ENCODE measurements around the gene SKAP1.
"Not testable (repeated sequence)": the region's sequence is repeated elsewhere in the genome, so short reads cannot be mapped to it uniquely, and the experiment has no call there.

The SKAP1 gene

DNA sequence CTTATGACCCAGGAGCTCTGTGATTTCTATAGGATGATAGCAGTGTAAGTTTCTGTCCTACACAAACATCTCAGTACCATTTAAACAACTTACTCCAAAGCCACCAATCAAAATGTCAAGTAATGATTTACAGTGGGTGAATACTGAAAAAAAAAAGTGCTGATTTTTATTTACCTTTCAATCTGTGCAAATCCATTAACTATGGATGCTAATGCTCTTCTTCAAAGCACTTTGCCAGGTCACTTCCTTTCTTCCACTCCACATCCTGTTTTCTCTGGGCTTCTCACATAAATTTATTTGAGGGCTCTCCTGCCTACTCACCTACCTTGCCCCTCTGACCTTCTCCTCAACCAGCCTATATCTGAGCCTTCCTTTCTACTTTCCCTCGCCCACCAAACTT lies 101.6 kb downstream of the SKAP1 start:
- no peak for DNase-seq (ENCODE audit: low read depth)

DNA sequence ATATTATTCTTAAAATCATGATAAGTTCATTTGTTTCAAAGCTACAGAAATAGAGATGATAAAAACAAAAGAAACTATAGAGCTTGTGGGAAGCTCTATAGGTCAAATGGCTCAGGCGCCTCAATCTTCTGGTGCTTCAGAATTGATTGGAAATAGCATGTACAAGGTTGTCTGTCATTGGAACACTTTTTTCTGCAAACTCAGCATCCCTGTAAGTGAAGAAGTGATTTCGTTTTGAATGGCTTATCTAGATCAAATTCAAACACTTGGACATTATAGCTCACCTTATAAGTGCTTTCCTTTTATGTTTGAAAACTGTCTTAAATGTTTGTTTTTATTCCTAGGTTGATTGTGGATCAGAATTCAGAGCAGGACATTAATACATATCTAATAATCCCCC lies 103.7 kb downstream of the SKAP1 start:
- DNase-seq (ENCODE audit: low read depth) = no peak

DNA sequence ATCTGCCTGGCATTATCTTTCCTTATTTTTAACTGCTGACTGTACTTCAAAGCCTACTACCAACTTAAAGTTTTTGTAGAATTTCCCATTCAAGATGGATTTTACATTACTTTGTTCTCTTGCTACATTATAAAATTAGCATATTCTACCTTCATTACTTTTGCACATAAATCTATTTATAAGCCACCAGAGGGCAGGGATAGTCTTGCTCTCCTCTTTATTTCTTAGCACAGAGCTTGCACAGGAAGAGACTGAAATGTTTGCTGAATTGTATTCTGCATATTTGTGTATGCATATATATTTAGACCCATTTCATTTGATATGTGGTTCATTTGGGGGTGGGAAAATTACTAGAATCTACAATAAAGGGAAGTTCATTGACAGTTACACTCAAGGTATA lies 108.0 kb downstream of the SKAP1 start:
- no peak for DNase-seq (ENCODE audit: low read depth)

DNA sequence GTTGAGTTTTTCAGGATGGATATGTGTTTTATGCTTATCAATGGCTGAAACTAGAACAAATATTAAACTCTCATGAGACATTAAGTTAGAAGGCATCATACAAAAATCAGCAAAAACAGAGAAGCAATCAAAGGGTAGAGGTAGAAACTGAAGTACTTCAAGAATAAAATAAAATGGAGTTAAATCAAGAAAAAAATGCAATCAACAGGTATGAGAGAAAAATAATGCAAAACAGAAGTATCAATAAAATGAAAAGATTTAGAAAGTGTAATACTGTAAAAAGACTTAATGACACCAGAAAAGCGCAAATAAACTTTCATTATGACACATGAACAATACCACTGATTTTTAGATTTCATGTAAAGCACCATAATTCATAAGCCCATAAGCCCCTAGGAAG lies 112.3 kb downstream of the SKAP1 start:
- no peak for DNase-seq (ENCODE audit: low read depth)

DNA sequence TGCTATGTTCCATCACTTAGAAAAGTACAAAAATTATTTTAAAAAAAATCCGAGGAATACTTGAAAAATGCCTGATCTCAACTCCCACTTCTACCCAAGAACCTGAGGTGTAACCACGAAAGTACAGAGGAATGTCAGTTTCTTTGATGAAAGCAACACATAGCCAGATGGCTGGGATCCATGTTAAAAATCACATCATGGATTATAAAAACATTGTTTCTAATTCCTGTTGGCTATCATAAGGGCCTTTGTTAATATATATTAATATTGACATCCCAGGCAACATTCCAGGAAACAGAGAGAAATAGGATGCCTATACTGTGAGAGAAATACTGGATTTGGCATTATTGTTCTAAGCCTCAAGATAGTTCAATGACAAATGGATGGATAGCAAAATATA lies 115.3 kb downstream of the SKAP1 start:
- no peak for DNase-seq (ENCODE audit: low read depth)

DNA sequence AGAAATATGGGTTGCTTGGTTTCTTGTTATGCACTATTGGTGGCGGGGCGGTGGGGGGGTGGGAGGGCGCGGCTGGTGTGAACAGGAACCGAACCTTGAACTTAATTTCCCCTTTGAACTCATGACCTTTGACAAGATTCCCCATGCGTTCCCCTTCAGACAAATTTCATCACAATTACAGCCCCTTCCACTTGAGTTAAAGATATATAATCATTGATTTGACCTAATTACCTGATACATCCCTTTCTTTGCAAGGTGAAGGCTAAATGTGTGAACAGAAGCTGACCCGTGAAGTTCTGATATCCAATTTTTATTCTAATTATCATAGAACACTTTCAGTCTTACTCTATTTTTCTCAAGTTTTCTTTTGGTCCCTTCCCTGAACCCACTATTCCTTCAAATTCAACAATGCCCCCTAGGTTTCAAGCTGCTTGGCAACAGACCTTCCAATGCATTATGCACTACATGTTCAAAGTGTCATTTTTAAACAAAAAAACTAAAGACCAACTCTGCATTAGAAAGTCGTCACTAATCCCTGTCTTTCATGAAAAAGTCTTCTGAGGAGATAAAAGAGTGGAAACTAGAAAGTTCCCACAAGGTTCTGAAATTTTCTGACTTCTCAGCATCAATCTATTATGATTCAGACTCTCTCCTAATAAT lies 116.8 kb downstream of the SKAP1 start:
- DNase-seq (ENCODE audit: low read depth) = no peak

DNA sequence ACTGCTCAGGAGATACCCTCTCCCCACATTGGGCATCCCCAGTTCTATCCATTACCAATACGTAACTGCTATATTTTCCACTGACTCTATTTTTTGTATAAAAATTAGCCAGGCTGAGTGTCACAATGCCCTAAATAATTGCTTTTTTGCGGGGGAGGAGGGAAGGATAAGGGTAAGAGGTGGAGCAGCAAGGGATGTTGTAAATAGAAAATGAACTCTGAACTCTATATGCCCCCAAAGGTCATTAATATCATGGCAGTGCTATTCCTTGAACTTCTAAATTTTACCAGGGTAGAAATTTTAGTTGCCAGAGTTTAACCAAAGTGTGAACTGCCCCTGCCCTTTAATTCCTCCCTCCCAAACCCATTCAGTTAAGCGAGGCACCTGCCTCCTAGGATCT lies 118.7 kb downstream of the SKAP1 start:
- no peak for DNase-seq (ENCODE audit: low read depth)

DNA sequence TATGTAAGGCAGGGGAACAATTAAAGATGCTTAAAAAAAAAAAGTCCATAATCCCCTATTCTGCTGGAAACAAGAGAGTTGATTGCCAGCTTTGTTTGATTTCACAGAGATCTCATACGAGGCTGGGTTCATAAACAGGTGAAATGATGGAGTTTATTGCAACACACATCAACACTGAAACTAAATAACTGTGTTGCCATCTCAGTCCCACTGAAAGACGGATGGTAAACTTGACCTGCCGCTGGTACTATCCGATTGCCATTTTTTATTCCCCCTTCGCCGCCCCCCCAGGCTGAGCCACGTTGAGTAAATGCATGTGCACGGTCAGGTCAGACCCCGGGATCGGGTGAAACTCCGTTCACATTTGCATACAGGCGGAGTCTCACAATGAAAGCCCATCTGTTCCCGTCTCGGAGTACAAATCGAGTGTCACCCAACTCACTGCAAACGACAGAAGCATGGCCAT lies 119.2 kb downstream of the SKAP1 start:
- no peak for DNase-seq (ENCODE audit: low read depth)

DNA sequence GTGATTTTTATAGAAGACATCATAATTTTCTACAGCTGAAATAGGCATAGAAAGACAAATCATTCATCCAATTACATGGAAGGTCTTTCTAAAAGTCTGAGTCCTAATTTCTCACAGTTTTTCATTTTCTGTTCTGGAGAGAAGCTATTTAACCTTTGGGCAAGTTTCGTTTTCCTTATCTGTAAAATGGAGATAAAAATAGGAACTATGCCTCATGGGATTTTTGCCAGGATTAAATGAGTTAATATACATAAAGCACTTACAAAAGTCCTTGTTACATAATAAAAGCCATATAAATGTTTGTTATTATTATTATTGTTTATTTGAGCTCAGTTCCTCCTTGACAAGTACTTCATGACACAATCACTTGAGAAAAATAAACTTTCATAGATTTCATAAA lies 121.4 kb downstream of the SKAP1 start:
- no peak for DNase-seq (ENCODE audit: low read depth)

DNA sequence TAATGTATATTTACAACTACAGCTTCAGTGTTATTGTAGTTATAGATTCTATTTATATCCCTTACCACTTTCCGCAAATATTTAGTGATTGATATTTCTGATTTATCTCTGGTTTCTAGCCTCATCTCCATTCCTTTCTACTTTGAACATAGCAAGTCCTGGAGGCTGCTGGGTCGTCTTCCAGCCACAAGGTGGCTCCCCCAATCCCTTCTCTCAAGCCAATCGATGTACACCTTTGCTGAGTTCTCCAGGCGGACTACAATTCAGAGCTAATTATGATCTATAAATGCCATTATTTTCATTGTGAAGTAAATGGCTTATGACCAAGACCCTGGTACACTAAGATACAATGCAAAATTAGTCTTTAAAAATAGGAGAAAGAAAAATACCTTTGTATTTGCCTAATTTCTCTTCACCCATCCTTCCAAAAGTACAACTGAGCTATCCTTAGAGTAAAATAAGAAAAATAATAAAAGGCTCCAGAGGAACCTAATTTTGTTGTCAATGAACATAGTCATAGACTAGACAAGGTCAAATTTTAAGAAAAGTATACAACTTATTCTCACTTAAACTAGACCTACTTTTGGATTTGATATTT lies 122.1 kb downstream of the SKAP1 start:
- no peak for DNase-seq (ENCODE audit: low read depth)

DNA sequence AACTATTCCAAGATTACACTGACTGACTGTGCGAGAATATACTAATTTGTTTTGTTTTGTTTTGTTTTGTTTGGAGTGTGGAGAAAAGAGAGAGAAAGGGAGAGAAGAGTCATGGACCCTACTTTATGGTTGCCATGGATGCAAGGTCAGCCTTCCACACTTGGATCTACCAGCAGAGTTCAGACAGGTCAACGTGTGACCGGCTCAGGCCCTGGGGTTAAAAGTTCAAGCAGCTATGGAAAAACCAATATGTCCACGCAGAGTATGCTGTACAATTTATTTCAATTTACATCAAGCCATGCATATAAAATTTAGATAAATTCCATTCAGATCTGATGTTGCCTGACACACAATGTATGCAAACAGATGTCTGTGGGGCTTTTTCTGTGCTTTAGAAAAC lies 122.8 kb downstream of the SKAP1 start:
- no peak for DNase-seq (ENCODE audit: low read depth)

DNA sequence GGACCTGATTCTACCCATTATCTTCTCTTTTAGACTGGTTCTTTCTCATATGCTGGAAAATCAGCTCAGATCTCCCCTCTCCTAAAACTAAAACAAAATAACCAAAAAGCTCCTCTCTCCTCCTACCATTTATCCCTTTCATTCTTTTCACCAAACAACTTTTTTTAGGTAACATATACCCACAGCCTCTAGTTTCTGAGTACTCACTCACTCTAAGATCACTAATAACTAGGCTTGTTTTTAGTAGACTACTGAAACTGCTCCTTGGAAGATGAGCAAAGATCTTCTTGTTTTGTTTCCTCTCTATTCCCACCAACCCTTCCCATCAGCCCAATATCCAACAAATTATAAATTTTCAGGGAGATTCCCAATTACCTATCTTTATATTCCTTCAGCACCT lies 129.0 kb downstream of the SKAP1 start:
- DNase-seq (ENCODE audit: low read depth) = no peak

DNA sequence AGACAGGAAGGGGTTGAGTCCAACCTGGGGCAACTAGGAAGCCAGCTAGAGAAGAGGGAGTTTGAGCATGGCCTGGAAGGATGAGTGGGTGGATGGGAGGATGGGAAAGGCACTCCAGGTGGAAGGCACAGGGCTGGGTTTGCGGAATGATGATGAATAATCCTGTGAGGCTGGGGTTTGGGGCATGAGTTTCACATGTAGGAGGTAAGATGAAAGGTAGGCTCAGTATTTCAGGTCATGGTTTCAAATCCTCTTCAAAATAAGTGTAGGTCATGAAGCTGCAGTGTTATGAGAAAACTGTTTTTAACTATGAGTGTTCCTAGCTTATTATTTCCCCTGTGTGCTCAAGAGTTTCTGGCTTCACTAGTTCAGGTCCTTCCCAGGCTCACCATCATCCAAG lies 130.3 kb downstream of the SKAP1 start:
- no peak for DNase-seq (ENCODE audit: low read depth)

DNA sequence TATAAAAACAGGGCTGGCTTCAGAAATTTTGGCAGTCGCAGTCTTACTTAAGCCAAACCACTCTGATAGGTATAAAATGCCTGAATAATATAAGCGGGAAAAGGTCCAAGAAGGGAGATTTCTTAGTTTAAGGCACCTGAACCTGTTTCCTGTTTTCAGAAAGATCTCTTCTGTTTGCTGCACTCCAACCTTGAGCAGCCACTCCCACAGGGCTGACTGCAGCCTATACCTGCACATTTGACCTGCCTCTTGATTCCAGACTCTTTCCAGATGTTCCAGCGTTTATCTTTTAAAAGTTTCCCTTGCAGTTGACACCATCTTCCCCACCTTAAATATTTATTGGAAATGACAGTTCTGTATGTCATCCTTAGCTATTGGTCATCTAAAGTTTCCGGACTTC lies 132.2 kb downstream of the SKAP1 start:
- DNase-seq (ENCODE audit: low read depth) = no peak

DNA sequence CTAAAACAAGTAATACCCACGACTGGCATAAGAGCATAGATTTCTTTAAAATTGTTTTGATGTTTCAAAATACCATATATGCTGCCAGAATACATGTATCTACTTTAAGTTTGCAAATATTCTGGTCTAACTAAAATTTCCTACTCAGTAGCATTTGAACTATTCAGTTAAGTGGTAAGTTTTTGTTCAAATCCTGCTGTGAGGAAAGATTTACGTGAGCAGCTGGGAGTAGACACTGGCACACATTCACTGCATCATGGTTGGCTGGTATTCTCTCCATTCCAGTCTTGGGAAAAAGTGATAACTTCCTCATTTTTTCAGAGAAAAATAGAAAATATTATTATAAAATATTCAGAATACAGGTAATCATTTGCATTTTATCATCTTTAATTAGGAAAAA lies 133.6 kb downstream of the SKAP1 start:
- no peak for DNase-seq (ENCODE audit: low read depth)

DNA sequence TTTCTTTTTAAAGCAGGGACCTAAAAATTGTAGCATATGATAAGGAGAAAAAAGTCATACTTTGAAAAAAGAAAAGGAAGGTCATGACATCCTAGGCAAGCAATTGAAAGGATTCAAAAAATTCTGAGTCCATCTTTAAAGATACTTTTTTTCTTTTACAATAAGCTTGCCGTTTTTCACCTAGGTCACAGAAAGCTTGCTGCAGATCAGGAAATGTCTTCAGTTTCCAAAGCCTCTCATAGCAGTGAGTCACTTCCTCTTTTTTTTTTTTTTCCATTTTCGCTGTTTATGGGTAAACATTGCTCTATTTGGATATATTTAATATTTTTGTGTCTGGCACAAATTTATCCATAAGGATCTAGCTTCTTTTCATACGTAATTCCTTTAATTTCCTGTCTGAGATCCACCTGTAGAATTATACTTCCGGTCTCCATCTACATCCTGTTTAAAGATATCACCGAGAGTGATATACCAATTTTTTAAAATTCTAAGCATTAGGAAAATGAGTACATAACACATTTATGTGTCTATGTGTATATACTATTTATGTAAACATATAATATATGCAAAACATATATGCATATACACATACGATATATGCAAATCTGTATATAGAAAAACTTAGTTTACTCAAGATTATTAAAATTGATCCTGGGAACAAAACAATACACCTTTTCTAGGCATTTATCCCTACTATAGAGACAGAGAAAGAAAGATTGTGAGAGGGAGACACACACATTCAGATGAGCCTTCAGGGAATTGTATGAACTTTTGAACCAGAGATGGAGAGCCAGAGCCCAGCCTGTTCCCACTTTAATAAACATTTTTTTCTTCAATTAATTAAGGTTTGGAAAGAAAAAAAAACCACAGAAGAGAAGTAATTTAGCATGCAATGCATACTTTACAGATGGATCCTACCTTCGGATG lies 134.4 kb downstream of the SKAP1 start:
- no peak for DNase-seq (ENCODE audit: low read depth)

DNA sequence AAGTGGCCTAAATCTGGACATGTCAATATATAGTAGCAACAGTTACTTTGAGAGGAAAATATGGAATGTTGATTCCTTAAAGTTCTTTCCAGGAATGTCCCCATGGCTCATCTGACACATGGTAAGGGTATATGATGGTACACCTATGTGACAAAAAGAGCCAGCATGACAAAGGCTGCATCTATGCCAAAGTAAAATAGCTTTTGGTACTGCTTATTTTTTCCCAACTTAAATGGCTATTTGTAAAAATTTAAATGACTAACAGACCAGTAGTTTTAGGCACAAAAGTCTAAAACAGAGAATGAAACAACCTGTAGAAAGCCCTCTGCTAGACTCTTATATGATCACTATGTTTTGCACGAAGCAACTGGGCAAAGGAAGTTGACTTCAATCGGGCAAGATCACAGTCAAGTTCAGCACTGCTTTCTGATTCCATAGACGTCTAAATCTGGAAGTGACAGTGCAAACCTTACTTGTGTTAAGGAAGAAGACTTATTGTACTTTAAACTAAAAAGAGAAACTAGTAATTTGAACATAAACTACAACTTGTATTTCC lies 135.1 kb downstream of the SKAP1 start:
- DNase-seq (ENCODE audit: low read depth) = no peak

DNA sequence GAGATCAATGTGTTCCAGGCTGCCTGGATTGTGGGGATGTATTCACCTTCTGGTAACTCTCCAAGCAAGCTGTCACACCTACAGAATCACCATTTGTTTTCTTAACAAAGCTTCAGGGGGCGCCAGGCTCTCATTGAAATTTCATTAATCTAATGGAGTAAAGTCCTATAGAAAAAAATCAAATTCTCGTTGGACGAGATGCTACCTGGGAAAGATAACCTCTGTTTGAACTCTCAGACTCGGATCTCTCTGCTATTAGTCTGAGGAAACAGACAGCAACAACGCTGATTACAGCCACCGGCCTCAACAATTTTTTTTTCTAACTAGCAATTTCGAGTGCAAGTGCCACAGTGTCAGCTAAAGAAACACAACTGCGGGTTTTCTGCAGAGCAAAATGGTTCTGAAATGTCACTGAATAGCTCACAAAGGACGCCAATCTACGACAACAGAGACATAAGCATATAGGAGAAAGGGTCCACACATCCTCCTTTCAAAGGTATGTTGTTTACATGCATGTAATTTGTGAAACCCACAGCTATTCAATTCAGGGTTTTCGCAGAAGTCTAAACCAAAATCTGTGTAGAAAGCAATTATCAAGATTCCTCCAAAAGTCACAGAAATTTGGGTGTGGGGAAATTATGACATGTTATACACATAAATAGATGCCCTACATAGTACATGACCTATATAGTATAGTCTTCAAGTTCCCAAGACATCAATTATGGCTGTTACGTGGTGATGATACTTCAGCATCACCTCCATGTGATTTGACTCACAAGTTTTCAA lies 135.8 kb downstream of the SKAP1 start:
- no peak for DNase-seq (ENCODE audit: low read depth)

DNA sequence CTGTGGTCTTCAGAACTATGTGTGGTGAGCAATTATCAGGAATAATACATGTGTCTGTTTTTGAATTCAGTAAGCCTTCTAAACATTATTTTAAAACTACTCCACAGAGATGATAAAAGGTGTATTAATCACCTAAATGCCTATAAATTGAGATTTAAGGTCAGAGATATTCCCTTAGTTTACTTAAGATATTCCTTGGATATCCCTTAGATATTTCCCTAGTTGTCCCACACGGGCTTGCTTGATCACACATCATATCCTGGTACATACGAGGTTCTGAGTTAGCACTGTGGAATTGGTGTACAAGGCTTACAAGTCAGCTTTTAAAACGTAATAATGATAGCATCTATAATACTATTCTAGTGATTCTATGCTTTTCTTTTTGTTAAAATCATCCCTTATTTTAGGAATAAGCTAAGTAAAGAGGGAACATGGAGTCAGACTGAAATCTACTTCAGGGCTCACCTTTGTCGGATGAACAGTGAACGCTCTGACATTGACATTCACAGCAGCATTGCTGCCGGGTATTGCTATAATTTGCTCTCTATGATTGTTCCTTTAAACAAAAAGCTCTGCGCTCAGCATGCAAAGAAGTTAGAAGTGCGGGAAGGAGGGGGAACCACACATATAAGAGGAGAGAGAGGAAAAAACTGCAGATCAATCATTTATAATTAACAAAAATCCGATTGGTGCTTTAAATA lies 136.5 kb downstream of the SKAP1 start:
- DNase-seq (ENCODE audit: low read depth) = no peak

DNA sequence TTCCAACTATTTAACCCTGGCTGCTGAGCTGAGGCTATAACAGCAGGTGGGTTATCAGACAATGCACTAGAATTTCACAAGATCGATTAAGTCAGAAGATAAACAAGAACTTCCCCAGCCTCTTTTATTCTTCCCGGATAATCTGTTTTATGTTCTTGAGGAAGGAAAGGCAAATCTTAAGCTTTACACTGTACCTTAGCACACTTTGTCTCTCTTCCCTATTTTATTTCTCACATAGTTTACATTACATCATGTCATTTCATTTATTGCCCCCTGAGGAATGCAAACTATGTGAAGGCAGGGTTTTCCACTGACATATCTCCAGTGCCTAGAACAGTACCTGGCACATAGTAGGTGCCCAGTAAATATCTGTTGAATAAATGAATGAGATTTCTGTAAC lies 139.6 kb downstream of the SKAP1 start:
- DNase-seq (ENCODE audit: low read depth) = no peak

DNA sequence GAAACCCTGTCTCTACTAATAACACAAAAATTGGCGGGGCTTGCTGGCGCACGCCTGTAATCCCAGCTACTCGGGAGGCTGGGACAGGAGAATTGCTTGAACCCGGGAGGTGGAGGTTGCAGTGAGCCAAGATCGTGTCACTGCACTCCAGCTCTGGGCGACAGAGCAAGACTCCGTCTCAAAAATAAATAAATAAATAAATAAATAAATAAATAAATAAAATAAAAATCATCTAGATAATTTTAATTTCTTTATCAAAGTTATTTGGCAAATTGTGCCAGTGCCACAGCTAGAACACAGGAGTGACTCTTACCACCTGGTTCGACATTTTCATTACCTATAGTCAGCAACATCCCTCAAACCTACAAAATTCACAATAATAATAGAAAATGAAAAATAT lies 143.1 kb downstream of the SKAP1 start:
- DNase-seq (ENCODE audit: low read depth) = not testable (repeated sequence)
